ENCODE results near the gene ASIC3.

DNA sequence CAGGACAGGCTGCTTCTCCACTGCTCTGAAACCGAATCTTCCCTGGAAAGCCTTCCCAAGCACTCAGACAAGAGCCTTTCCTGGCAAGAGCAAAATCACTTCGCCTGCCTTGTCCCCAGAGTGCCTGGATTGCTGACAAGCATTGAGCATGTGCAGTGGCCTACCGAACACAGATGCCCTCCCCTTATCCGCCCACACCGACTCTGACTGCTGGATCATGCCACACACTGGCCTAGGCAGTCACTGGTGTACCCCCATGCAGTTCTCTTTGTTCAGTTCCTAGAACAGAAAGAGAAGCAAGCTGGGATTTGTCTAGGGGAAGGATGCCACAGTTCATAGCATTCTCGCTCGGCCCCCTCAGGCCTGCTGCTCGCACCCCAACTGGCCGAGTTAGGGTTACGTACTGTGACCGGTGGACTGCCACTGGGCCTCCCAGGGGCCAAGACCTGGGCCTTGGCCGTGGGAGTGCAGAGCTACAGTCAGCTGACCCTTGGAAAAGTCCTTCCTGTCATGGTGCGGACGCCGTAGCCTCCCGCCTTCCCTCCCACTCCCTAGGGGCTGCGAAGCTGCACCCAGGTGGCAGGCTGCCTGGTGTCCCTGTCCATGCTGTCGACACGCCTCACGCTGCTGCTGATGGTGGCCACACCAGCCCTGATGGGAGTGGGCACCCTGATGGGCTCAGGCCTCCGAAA is 13.2 kb upstream of the ASIC3 start:
- TF ChIP-seq, protein P1, sequence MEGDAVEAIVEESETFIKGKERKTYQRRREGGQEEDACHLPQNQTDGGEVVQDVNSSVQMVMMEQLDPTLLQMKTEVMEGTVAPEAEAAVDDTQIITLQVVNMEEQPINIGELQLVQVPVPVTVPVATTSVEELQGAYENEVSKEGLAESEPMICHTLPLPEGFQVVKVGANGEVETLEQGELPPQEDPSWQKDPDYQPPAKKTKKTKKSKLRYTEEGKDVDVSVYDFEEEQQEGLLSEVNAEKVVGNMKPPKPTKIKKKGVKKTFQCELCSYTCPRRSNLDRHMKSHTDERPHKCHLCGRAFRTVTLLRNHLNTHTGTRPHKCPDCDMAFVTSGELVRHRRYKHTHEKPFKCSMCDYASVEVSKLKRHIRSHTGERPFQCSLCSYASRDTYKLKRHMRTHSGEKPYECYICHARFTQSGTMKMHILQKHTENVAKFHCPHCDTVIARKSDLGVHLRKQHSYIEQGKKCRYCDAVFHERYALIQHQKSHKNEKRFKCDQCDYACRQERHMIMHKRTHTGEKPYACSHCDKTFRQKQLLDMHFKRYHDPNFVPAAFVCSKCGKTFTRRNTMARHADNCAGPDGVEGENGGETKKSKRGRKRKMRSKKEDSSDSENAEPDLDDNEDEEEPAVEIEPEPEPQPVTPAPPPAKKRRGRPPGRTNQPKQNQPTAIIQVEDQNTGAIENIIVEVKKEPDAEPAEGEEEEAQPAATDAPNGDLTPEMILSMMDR (IDR thresholded peaks at IDR 0.05) = no peak
- TF ChIP-seq POLR2AphosphoS5 (IDR thresholded peaks at IDR 0.05) (no peak), EP300 (IDR thresholded peaks at IDR 0.05) (no peak), POLR2A (IDR thresholded peaks at IDR 0.05) (no peak)

Measured in stomach (tissue), 4 donors.